Body of pancreas (tissue), 4 donors: ENCODE results near the gene ANKRA2. TPM values are rescaled to one million over a fixed set of nuclear protein-coding genes. Genes with fewer than 3 reads are reported as not detected.

ENCODE experiments used
- ATAC-seq: fragments of 150-250 bp; one replicate; pipeline ENCODE4 v1.9.1; 2016
- DNase-seq, 4 donors: peaks; one replicate each; pipeline ENCODE4 v3.0.0-alpha.2; 2019
- H3K27ac ChIP-seq, 4 donors: fragments of 200-600 bp; sonication (generic); 1 replicate in 3 of 4; 2 replicates in 1 of 4; pipeline versions ENCODE4 v1.5.1 to v1.6.1; 2016 to 2019; ENCODE audit warnings: mild to moderate bottlenecking in 1 of 4, mixed read lengths in 1 of 4, moderate library complexity in 1 of 4
- H3K27me3 ChIP-seq, 2 donors: fragments of 200-600 bp; sonication (generic); one replicate each; pipeline ENCODE4 v1.6.0; 2016; ENCODE audit warnings: mild to moderate bottlenecking in 1 of 2
- H3K36me3 ChIP-seq, 2 donors: fragments of 200-600 bp; sonication (generic); replicated peaks in 1 of 2; 2 replicates each; pipeline ENCODE4 v1.5.1; 2016; ENCODE audit warnings: low read depth in 2 of 2; ENCODE audit not compliant: insufficient read depth in 1 of 2
- H3K4me1 ChIP-seq: fragments of 200-600 bp; sonication (generic); one replicate; pipeline ENCODE4 v1.6.0; 2016
- H3K4me3 ChIP-seq, 2 donors: fragments of 200-600 bp; sonication (generic); 1 replicate in 1 of 2; 2 replicates in 1 of 2; pipeline ENCODE4 v1.5.1; 2016 to 2019
- H3K9me3 ChIP-seq, 3 donors: fragments of 200-600 bp; sonication (generic); 1 replicate in 2 of 3; 2 replicates in 1 of 3; pipeline ENCODE4 v1.5.1; 2016
- POLR2A ChIP-seq, 3 donors: fragments of 450-650 bp; IDR thresholded peaks; one replicate each; pipeline ENCODE4 v1.6.1; 2016; ENCODE audit warnings: antibody characterized with exemption in 3 of 3, mild to moderate bottlenecking in 2 of 3
- WGBS, 2 donors: methylation state at CpG; one replicate each; pipeline ENCODE4 v1.1.5; 2017; 5-methylcytosine and 5-hydroxymethylcytosine counted together
- intact Hi-C: fragments of 100-400 bp; cut with DNase I; formaldehyde crosslinking; loops from one replicate; pipeline ENCODE4 v1.15.1; 2023
- total RNA-seq, 2 donors: library from RNA; depleted of rRNA; stranded (reverse); fragments of >200 nt; gene quantifications; one replicate each; pipeline ENCODE4 v1.1.0, GENCODE V29; 2016
- TF ChIP-seq, protein P1 (sequence below), 7 experiments: fragments of 450-650 bp in 4 of 7; fragments of 200-600 bp in 3 of 7; sonication (generic) in 3 of 7; IDR thresholded peaks; one replicate each; pipeline ENCODE4 v1.5.1; 2016 to 2019; ENCODE audit warnings: antibody characterized with exemption in 7 of 7

ANKRA2 gene
- total RNA-seq, 2 donors from 2014 or later = 5.9 to 12.7 TPM

DNA sequence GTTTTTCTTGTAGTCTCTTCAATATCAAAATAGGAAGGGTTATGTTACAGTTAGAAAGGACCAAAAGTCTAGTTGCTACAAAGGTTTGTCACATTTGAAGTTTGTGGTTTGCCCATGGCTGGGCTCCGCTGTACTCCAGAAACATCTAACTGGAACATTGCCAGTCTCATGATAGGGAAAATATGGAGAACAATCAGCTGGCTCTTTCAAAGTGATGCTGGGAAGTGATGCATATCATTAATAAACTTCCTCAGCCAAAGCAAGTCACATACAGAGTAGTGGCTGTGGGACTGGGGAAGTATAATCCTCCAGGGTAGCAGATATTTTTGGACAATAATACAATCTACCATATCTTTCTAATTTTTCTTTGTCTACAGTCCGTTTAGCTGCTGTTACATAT lies 58.4 kb downstream of the ANKRA2 start:
- intact Hi-C loops = no loop called here
- peaks cover 14 to 21% of the 10 kb centered on the region in 2 donors for H3K36me3 ChIP-seq
- no peaks in the 10 kb centered on the region for H3K4me1 ChIP-seq
- H3K4me3 ChIP-seq = no peak overlapping the region
- H3K9me3 ChIP-seq = no peaks in the 10 kb centered on the region
- H3K27ac ChIP-seq = no peak overlapping the region
- ATAC-seq (no peak), DNase-seq (no peak)
- TF ChIP-seq POLR2A (IDR thresholded peaks at IDR 0.05) = no peak
- TF ChIP-seq, protein P1, sequence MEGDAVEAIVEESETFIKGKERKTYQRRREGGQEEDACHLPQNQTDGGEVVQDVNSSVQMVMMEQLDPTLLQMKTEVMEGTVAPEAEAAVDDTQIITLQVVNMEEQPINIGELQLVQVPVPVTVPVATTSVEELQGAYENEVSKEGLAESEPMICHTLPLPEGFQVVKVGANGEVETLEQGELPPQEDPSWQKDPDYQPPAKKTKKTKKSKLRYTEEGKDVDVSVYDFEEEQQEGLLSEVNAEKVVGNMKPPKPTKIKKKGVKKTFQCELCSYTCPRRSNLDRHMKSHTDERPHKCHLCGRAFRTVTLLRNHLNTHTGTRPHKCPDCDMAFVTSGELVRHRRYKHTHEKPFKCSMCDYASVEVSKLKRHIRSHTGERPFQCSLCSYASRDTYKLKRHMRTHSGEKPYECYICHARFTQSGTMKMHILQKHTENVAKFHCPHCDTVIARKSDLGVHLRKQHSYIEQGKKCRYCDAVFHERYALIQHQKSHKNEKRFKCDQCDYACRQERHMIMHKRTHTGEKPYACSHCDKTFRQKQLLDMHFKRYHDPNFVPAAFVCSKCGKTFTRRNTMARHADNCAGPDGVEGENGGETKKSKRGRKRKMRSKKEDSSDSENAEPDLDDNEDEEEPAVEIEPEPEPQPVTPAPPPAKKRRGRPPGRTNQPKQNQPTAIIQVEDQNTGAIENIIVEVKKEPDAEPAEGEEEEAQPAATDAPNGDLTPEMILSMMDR (IDR thresholded peaks at IDR 0.05) = no peak
- no peaks in the 10 kb centered on the region for H3K27me3 ChIP-seq
- 42 to 52% methylated on average over 2 of the region's 2 CpGs for WGBS, 2 donors

GRCh38 chr5:73506459-73506955 lies 58.9 kb downstream of the ANKRA2 start:
- H3K9me3 ChIP-seq = no peaks in the 10 kb centered on the region
- no peak overlapping the region for H3K4me3 ChIP-seq
- no peaks in the 10 kb centered on the region for H3K4me1 ChIP-seq
- WGBS, 2 donors = 80 to 83% methylated on average over 5 of the region's 5 CpGs
- DNase-seq (no peak), ATAC-seq (no peak)
- TF ChIP-seq, protein P1 (IDR thresholded peaks at IDR 0.05) = no peak
- no peak for TF ChIP-seq POLR2A (IDR thresholded peaks at IDR 0.05)
- no peak overlapping the region for H3K27ac ChIP-seq
- intact Hi-C loops = no loop called here
- no peaks in the 10 kb centered on the region for H3K27me3 ChIP-seq
- peaks cover 14 to 23% of the 10 kb centered on the region in 2 donors for H3K36me3 ChIP-seq

Other genes with a start within 250 kb of the ANKRA2 start
- gene FOXD1, start 116.9 kb downstream of the ANKRA2 start, total RNA-seq = not detected
- 100 to 1,000 TPM; 147 to 346 TPM for gene BTF3, start 67.2 kb downstream of the ANKRA2 start, total RNA-seq
- 10 to 100 TPM in 1 of 2 donors, 1 to 10 TPM in 1; 4.2 to 27.4 TPM for gene UTP15, start 104 bp upstream of the ANKRA2 start, total RNA-seq
- 10 to 100 TPM; 63.0 to 67.2 TPM for gene ARHGEF28, start 60.6 kb upstream of the ANKRA2 start, total RNA-seq